ENCODE results near the gene AK5.

The AK5 gene

DNA sequence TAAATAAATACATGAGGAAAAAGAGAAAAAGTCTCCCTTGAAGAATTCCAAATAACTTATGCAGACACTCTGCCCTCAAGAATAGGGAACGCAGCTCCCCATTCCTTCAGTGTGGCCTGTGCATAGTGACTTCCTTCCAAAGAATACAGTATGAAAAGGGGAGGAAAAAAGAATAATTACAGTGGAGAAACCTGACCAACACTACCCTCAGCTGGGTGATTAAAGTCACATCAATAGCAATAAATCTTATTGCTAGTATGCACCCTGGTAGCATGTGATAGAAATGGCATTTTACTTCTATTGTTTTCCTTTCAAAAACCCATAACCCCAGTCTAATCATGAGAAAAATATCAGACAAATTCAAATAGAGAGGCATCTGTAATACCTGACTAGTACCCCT, 315.5 kb downstream of the AK5 start:
- DNase-seq = no peak

DNA sequence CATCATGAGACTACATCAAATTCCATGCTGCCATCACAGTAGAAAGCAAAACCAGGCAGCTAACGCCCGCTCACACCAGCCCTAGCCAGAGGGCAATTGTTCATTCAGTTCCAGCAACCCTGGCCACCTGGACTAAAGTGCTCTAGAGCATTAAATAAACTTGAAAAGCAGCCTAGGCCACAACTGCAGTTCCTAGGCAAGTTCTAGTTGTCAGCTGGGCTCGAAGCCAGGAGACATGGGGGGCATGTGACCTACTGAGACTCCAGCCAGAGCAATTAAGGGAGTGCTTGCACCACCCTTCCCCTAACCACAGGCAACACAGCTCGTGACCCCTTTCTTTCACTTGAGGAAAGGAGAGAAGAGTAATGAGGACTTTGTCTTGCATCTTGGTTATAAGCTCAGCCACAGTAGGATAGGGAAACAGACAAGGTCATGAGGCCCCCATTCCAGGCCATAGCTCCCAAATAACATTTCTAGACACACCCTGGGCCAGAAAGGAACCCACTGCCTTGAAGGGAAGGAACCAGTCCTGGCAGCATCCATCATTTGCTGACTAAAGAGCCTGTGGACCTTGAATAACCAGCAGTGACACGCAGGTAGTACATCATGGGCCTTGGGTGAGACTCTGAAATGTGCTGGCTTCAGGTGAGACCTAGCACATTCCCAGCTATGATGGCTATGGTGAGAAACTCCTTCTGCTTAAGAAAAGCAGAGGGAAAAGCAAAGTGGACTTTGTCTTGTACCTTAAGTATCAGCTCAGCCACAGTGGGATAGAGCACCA, 323.6 kb downstream of the AK5 start:
- DNase-seq = peak; percentile 70 to 80

GRCh38 chr1:77608893-77609292, 327.1 kb downstream of the AK5 start:
- DNase-seq = no peak

Data from inflammatory macrophage (primary cell).